Measurements from ENCODE around the gene RFXAP.

The RFXAP gene

DNA sequence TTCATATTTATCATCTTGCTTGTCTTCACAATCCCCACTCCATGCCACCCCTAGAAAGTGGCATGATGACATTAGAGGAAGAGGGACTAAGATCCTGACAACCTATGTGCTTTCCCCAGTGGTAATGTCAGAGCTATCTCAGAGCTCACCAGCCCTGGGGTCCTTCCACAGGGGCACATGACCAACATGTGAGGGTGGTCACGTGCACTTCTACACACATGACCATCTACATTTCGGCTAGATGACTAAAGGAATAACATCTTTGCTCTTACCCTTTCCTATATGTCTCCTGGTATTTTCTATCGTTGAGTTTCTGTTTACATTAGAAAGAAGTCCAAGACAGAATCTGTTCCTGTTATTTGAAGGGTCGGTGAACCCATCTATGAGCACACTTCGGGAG is 46.2 kb downstream of the RFXAP start:
- no peak for DNase-seq (ENCODE audit: extremely low read depth in 1 of 2, low read depth in 1 of 2)

DNA sequence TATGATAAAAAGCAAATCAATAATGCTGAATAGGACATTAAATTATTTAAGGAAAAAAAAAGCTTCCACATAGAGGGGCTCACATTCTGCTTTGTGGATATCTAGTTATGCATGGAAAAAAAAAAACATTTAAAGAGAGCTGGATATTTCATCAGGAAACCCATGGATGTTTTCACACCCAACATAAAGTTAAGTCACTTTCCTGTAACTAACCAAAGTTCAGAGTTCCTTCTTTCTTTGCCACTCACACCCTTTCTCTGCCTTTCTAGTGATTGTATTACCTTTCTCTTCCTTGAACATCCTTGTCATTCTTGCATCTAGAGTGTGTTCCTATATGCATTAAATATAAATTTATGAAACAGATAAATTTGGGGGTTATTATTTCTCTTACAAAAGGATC is 47.2 kb downstream of the RFXAP start:
- DNase-seq (ENCODE audit: extremely low read depth in 1 of 2, low read depth in 1 of 2): no peak

DNA sequence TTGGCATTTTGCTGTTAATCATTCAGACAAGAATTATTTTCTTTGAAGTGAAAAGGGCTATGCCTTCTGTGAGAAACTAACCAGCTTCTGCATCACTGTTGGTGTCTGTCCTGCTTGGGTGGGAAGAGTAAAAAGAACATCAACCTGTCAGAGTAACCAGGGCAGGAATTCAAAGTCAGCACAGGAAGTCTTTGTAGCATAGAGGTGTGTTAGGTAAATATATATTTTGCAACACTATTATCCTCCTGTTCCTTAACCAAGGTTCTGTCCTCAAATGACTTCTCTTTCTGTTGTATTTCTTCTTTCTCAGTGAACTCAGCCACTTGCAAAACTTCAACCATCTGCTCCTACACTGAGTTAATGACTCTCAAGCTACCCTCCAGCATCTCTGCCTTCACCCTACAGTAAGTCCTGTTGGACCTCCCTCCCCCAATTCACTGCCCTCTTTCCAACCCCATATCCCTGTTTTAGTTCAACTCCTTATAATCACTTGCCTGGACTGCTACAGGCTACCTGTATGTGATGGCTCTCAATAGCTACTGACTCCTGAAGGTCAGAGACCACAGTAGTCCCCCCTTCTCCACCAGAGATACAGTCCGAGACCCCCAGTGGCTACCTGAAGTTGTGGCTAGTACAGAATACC is 51.1 kb downstream of the RFXAP start:
- no peak for DNase-seq (ENCODE audit: extremely low read depth in 1 of 2, low read depth in 1 of 2)

DNA sequence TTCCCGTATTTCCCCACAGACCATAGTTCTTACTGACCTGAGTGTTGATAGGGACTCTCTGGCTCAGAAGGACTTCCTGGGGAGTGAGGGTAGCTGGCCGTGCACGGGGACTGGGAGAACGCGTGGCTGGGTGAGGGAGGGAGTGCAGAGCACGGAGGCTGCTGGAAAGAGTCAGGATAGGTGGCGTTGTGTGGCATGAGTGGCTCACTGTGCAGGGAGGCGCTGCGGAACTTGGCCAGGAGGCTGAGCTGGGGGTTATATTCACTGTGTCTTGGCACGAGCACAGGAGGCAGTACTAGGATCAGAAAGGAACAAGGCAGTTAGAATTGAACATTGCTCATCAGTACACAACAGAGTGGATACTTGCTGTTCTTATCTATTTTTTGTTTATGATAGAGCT is 53.6 kb downstream of the RFXAP start:
- no peak for DNase-seq (ENCODE audit: extremely low read depth in 1 of 2, low read depth in 1 of 2)

DNA sequence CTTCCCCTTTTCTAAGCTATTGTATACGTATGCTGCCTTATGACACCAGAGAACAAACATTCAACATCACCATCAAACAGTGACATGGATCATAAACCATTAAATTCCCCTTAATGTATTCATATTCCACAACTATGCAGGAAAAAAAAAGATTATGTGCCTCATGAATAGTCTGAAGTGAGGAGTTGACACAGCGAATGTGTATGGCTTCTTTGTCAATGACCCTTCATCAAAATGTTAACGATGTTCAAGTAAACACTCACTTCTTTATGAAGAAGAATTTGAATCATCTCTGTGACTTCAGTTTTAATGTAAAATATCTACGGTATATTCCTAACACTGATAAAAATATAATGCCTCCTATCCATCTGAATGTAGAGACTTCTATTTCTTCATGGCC is 56.4 kb downstream of the RFXAP start:
- no peak for DNase-seq (ENCODE audit: extremely low read depth in 1 of 2, low read depth in 1 of 2)

DNA sequence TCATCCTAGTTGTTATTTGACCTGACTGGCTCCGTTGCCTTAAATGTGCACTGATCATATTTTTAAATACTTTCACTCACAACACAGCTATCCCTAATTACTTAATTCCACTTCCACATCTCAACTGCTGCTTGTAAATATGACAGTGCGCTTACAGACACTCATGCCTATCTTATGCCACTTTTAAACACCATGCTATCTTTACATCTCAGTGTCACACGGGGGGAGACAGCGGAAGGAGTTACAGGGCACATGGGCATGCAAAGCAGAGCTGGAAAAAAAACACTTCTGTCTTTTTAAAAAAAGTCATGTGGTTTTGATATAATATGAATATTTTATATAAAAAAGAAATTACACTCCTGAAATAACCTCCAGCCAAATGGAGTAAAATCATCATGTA is 56.9 kb downstream of the RFXAP start:
- DNase-seq (ENCODE audit: extremely low read depth in 1 of 2, low read depth in 1 of 2): no peak
